GM23248 (cell line): ENCODE measurements around the gene FAM219A. TPM values are rescaled to one million over a fixed set of nuclear protein-coding genes. Genes with fewer than 3 reads are reported as not detected.

ENCODE experiments used
- DNase-seq: peaks from one replicate; pipeline ENCODE4 v3.0.0-alpha.2; 2015
- H2AFZ ChIP-seq: fragments of 200-600 bp; sonication (generic); 2 replicates; pipeline ENCODE4 v1.6.1; 2016; ENCODE audit warnings: antibody characterized with exemption
- H3F3A ChIP-seq: fragments of 200-600 bp; sonication (generic); 2 replicates; pipeline ENCODE4 v1.6.1; 2016; ENCODE audit warnings: mild to moderate bottlenecking, antibody characterized with exemption, mixed run types; ENCODE audit not compliant: insufficient read depth
- H3K27ac ChIP-seq: fragments of 200-600 bp; sonication (generic); 2 replicates; pipeline ENCODE4 v1.5.1; 2016; ENCODE audit warnings: mild to moderate bottlenecking
- H3K27me3 ChIP-seq: fragments of 200-600 bp; sonication (generic); replicated peaks from 2 replicates; pipeline ENCODE4 v1.6.1; 2016; ENCODE audit warnings: mild to moderate bottlenecking; ENCODE audit not compliant: insufficient read depth
- H3K36me3 ChIP-seq: fragments of 200-600 bp; sonication (generic); 2 replicates; pipeline ENCODE4 v1.6.1; 2016; ENCODE audit warnings: low read depth, mild to moderate bottlenecking
- H3K4me1 ChIP-seq: fragments of 200-600 bp; sonication (generic); 2 replicates; pipeline ENCODE4 v1.6.1; 2016; ENCODE audit warnings: mild to moderate bottlenecking; ENCODE audit not compliant: insufficient read depth
- H3K4me2 ChIP-seq: fragments of 200-600 bp; sonication (generic); one replicate; pipeline ENCODE4 v1.6.1; 2016; ENCODE audit warnings: mild to moderate bottlenecking; ENCODE audit not compliant: unreplicated experiment
- H3K4me3 ChIP-seq: fragments of 200-600 bp; sonication (generic); 2 replicates; pipeline ENCODE4 v1.5.1; 2016; ENCODE audit warnings: mild to moderate bottlenecking
- H3K79me2 ChIP-seq: fragments of 200-600 bp; sonication (generic); 2 replicates; pipeline ENCODE4 v1.6.1; 2016; ENCODE audit warnings: mild to moderate bottlenecking; ENCODE audit not compliant: insufficient read depth
- H3K9ac ChIP-seq: fragments of 200-600 bp; sonication (generic); 2 replicates; pipeline ENCODE4 v1.6.1; 2016; ENCODE audit warnings: mild to moderate bottlenecking
- H3K9me2 ChIP-seq: fragments of 200-600 bp; sonication (generic); 2 replicates; pipeline ENCODE4 v1.6.1; 2016; ENCODE audit warnings: mixed run types, mild to moderate bottlenecking, moderate library complexity; ENCODE audit not compliant: insufficient read depth
- H3K9me3 ChIP-seq: fragments of 200-600 bp; sonication (generic); one replicate; pipeline ENCODE4 v1.6.1; 2017; ENCODE audit warnings: low read depth
- H4K20me1 ChIP-seq: fragments of 200-600 bp; sonication (generic); 2 replicates; pipeline ENCODE4 v1.6.0; 2016; ENCODE audit not compliant: insufficient read depth
- EZH2 ChIP-seq: fragments of 200-600 bp; sonication (generic); IDR thresholded peaks from 2 replicates; pipeline ENCODE4 v1.6.1; 2018; ENCODE audit warnings: antibody characterized with exemption, mild to moderate bottlenecking; ENCODE audit not compliant: insufficient read depth, poor library complexity, severe bottlenecking
- EZH2phosphoT487 ChIP-seq: fragments of 200-600 bp; sonication (generic); IDR thresholded peaks from 2 replicates; pipeline ENCODE4 v1.6.1; 2018; ENCODE audit warnings: antibody characterized with exemption, moderate library complexity, mild to moderate bottlenecking, low read depth; ENCODE audit not compliant: insufficient read depth
- WGBS, 2 experiments: methylation state at CpG; one replicate each; pipeline ENCODE4 v1.1.6; 2015 to 2017; ENCODE audit warnings: low lambda C conversion rate in 2 of 2, low coverage in 1 of 2; ENCODE audit errors: missing lambda C conversion rate in 2 of 2; 5-methylcytosine and 5-hydroxymethylcytosine counted together
- in situ Hi-C: fragments of 300-500 bp; cut with MboI; formaldehyde crosslinking; loops from 2 replicates; pipeline ENCODE4 v1.15.0; 2020
- polyA plus RNA-seq: library from polyadenylated mRNA; unstranded; fragments of >200 nt; fragmentation: Nextera tagmentation; extraction: Ambion mirVana; gene quantifications from 2 replicates; pipeline ENCODE4 v1.2.1, GENCODE V29; 2016
- total RNA-seq: library from RNA; depleted of rRNA; stranded (reverse); fragments of >200 nt; shearing (Covaris generic); gene quantifications from 2 replicates; pipeline ENCODE4 v1.2.3, GENCODE V29; 2014

The FAM219A gene
- total and polyA plus RNA-seq, 2 experiments from 2014 or later: 7.8 to 9.1 TPM

GRCh38 chr9:34452568-34452967, 5.8 kb downstream of the FAM219A start:
- Histone ChIP-seq H3K9me3 (no peaks in the 10 kb centered on the region), H3K36me3 (no peaks in the 10 kb centered on the region), H3K9ac (no peak overlapping the region), H3K27ac (no peak overlapping the region), H2AFZ (no peak overlapping the region), H3K4me1 (peaks cover 24% of the 10 kb centered on the region), H4K20me1 (peaks cover 17% of the 10 kb centered on the region; the same call in 1 of the 2 replicates), H3K9me2 (no peaks in the 10 kb centered on the region), H3K4me2 (no peak overlapping the region), H3K27me3 (no peaks in the 10 kb centered on the region), H3K4me3 (no peak overlapping the region), H3F3A (peaks cover 3% of the 10 kb centered on the region; the same call in 1 of the 2 replicates), H3K79me2 (peaks cover 97% of the 10 kb centered on the region)
- WGBS, 2 experiments: 73 to 79% methylated on average over 2 of the region's 2 CpGs
- no peak for DNase-seq
- in situ Hi-C loops: no loop called here
- no peak for TF ChIP-seq EZH2phosphoT487
- TF ChIP-seq EZH2: no peak

GRCh38 chr9:34451545-34451944, 6.8 kb downstream of the FAM219A start:
- DNase-seq: peak; percentile 31
- 49 to 61% methylated on average over 3 of the region's 3 CpGs for WGBS, 2 experiments
- Histone ChIP-seq H3K79me2 (peaks cover 94% of the 10 kb centered on the region), H3K27ac (no peak overlapping the region), H3K4me3 (no peak overlapping the region), H3K4me2 (no peak overlapping the region), H3K4me1 (peaks cover 25% of the 10 kb centered on the region), H3K9me3 (no peaks in the 10 kb centered on the region), H2AFZ (no peak overlapping the region), H3K9ac (no peak overlapping the region), H3F3A (peaks cover 9% of the 10 kb centered on the region; the same call in 1 of the 2 replicates), H3K9me2 (no peaks in the 10 kb centered on the region), H3K27me3 (no peaks in the 10 kb centered on the region), H4K20me1 (peaks cover 21% of the 10 kb centered on the region; the same call in 1 of the 2 replicates), H3K36me3 (no peaks in the 10 kb centered on the region)
- TF ChIP-seq EZH2phosphoT487 (no peak), EZH2 (no peak)
- in situ Hi-C loops: no loop called here

GRCh38 chr9:34451135-34451534, 7.2 kb downstream of the FAM219A start:
- peaks cover 28% of the 10 kb centered on the region for H3K4me1 ChIP-seq
- peaks cover 23% of the 10 kb centered on the region; the same call in 1 of the 2 replicates for H4K20me1 ChIP-seq
- H3K9ac ChIP-seq: no peak overlapping the region
- H3K9me2 ChIP-seq: no peaks in the 10 kb centered on the region
- H3F3A ChIP-seq: peaks cover 13% of the 10 kb centered on the region
- H3K27ac ChIP-seq: no peak overlapping the region
- H3K36me3 ChIP-seq: no peaks in the 10 kb centered on the region
- no peak overlapping the region for H2AFZ ChIP-seq
- peaks cover 90% of the 10 kb centered on the region for H3K79me2 ChIP-seq
- no peak overlapping the region for H3K4me3 ChIP-seq
- H3K4me2 ChIP-seq: no peak overlapping the region
- DNase-seq: no peak
- in situ Hi-C loops: no loop called here
- H3K9me3 ChIP-seq: no peaks in the 10 kb centered on the region
- H3K27me3 ChIP-seq: no peaks in the 10 kb centered on the region
- TF ChIP-seq EZH2 (no peak), EZH2phosphoT487 (no peak)
- 97 to 98% methylated on average over 2 of the region's 2 CpGs for WGBS, 2 experiments

- H3K4me3 ChIP-seq: no peak overlapping the region
- TF ChIP-seq EZH2phosphoT487: no peak
- TF ChIP-seq EZH2: no peak
- H3K4me1 ChIP-seq: peaks cover 31% of the 10 kb centered on the region
- 80 to 83% methylated on average over 10 of the region's 10 CpGs for WGBS, 2 experiments
- H3K27me3 ChIP-seq: no peaks in the 10 kb centered on the region
- H4K20me1 ChIP-seq: peaks cover 24% of the 10 kb centered on the region; the same call in 1 of the 2 replicates
- no peak overlapping the region for H3K27ac ChIP-seq
- no peak overlapping the region for H3K9ac ChIP-seq
- in situ Hi-C loops: no loop called here
- no peak for DNase-seq
- no peak overlapping the region for H2AFZ ChIP-seq
- no peaks in the 10 kb centered on the region for H3K36me3 ChIP-seq
- no peak overlapping the region for H3K4me2 ChIP-seq
- no peaks in the 10 kb centered on the region for H3K9me2 ChIP-seq
- no peaks in the 10 kb centered on the region for H3K9me3 ChIP-seq
- H3K79me2 ChIP-seq: peaks cover 85% of the 10 kb centered on the region
- H3F3A ChIP-seq: peaks cover 18% of the 10 kb centered on the region
These were observed 7.7 kb downstream of the FAM219A start for GRCh38 chr9:34450644-34451043.
